NCI-H345 treated with DMSO at 0.1 percent for 48 hours (cell line): ENCODE measurements around the gene SLC26A5.
"Not testable (repeated sequence)": the region's sequence is repeated elsewhere in the genome, so short reads cannot be mapped to it uniquely, and the experiment has no call there.

ENCODE experiments used
- DNase-seq: peaks from one replicate; lab custom pipeline; 2025; ENCODE audit not compliant: unreplicated experiment; lab: John Stamatoyannopoulos, UW

SLC26A5 gene, protein sequence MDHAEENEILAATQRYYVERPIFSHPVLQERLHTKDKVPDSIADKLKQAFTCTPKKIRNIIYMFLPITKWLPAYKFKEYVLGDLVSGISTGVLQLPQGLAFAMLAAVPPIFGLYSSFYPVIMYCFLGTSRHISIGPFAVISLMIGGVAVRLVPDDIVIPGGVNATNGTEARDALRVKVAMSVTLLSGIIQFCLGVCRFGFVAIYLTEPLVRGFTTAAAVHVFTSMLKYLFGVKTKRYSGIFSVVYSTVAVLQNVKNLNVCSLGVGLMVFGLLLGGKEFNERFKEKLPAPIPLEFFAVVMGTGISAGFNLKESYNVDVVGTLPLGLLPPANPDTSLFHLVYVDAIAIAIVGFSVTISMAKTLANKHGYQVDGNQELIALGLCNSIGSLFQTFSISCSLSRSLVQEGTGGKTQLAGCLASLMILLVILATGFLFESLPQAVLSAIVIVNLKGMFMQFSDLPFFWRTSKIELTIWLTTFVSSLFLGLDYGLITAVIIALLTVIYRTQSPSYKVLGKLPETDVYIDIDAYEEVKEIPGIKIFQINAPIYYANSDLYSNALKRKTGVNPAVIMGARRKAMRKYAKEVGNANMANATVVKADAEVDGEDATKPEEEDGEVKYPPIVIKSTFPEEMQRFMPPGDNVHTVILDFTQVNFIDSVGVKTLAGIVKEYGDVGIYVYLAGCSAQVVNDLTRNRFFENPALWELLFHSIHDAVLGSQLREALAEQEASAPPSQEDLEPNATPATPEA

DNA sequence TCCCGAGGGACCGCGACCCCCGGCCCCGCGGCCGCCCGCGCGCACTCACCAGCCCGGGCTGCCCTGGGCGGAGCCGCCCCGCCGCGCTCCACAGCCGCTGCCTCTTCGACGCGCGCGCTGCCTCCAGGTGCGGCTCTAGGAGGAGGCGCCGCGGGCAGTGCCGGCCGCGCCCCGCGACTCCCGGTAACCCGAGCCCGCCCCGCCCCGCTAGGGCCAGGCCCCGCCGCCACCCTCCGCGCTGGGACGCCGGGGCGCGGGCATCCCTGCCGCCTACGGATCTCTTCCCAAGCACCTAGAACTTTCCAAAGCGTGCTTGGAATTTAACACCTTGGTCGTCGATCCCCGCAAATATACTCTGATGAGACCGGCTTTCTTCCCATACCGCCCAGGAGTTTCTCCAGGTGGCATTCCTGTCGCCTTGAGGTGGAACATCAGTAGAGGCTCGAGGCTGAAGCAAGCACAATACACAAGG is at the start of gene SLC26A5:
SLC26A5 (minus strand) TSS at position 159 of the 472 bp plus-strand sequence. CDS start 24,693 bp downstream, outside the sequence.
- DNase-seq: peak; percentile 19

DNA sequence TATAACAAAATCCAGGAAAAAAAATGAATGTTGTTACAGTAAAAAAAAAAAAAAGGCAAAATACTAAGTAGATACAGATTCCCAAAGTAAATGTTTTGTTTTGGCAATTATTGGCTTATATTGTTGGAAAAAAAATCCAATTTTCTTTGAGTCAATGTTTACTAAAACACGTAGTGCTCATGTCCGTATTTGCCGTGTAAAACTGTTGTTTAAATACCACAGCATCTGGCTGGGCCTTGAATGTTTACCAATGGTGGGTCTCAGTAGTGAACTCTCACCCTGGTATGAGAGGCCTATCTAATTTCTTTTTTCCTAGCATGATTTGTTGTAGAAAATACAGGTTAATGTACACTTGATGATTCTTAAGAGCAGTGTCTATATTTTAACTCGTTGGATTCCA is 41.4 kb upstream of the SLC26A5 start:
- DNase-seq: no peak

DNA sequence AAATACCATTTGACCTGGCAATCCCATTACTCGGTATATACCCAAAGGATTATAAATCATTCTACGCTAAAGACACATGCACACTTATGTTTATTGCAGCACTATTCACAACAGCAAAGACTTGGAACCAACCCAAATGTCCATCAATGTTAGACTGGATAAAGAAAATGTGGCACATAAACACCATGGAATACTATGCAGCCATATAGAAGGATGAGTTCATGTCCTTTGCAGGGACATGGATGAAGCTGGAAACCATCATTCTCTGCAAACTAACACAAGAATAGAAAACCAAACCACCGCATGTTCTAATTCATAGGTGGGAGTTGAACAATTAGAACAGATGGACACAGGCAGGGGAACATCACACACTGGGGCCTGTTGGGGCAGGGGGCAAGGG is 40.9 kb upstream of the SLC26A5 start:
- DNase-seq: not testable (repeated sequence)

DNA sequence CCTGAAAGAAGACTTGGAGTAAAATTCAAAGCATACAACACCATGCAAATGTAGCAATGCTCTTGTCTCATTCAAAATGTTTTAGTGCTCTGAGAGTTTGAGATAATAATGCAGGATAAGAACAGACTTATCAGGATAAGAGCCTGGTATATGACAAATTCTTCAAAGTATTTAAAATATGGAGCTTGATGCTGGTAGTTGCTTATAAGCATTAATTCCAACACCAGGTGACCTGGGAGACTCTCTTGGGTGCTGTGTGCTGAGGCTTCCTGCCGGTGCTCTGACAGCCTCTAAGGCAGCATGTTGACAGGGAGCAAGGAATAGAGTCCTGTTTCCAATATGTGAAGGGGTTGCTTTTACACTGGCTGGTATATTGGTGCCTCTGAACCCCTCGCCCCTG is 34.8 kb upstream of the SLC26A5 start:
- no peak for DNase-seq

DNA sequence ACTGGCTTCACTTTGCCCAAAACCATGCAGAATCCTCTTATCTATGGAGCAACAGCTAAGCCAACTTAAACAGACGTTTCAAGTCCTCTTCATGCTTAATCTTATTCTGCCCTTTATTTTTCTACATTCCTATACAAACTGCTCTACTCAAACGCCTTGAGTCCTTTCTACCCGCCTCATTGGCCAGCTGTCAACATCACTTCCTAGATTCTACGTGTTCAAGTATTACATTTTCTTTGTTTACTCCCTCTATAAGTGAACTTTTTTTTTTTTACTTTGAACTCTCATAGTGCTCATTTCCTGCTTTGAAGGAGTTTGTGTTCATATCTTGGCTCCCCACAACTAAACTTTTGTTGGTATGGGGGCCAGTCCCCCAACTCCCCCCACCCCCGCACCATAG is 28.9 kb upstream of the SLC26A5 start:
- DNase-seq: no peak

DNA sequence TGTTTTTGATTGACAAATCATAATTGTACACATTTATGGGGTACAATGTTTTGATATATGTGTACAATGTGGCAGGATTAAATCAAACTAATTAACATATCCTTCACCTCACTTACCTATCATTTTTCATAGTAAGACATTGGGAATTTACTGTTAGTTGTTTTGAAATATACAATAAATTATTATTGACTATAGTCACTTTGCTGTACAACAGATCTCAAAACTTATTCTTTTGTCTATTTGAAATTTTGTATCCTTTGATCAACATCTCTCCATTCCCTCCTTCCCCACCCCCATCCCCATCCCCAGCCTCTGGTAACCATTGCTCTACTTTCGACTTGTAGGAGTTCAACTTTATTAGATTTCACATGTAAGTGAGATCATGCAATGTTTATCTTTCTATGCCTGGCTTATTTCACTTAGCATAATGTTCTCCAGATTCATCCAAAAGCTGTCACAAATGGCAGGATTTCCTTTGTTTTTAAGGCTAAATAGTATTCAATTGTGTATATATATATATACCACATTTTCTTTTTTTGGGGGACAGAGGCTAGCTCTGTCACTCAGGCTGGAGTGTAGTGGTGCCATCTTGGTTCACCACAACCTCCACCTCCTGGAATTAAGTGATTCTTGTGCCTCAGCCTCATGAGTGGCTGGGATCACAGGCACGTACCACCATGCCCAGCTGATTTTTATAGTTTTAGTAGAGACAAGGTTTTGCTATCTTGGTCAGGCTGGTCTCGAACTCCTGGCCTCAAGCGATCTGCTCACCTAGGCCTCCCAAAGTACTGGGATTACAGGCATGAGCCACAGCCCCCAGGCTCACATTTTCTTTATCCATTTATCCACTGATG is 23.3 kb upstream of the SLC26A5 start:
- no peak for DNase-seq

DNA sequence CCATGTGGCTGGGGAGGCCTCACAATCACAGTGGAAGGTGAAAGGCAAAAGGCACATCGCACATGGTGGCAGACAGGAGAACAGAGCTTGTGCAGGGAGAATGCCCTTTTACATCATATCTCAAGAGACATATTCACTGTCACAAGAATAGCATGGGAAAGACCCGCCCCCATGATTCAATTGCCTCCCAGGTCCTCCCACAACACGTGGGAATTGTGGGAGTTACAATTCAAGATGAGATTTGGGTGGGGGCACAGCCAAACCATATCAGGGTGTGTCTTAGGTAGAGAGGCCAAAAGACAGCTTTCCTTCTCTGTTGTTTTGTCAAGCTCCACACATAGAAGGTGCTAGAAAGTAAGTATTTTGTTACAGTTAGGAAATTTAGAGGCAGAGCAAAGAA is 20.8 kb upstream of the SLC26A5 start:
- no peak for DNase-seq

DNA sequence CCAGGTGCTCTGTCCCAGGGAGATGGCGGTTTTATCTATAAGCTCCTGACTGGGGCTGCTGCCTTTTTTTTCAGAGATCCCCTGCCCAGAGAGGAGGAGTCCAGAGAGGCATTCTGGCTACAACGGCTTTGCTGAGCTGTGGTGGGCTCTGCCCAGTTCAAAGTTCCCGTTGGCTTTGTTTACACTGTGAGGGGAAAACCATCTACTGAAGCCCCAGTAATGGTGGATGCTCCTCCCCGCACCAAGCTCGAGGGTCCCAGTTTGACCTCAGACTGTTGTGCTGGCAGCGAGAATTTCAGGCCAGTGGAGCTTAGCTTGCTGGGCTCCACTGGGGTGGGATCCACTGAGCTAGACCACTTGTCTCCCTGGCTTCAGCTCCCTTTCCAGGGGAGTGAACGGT is 16.4 kb upstream of the SLC26A5 start:
- DNase-seq: no peak

DNA sequence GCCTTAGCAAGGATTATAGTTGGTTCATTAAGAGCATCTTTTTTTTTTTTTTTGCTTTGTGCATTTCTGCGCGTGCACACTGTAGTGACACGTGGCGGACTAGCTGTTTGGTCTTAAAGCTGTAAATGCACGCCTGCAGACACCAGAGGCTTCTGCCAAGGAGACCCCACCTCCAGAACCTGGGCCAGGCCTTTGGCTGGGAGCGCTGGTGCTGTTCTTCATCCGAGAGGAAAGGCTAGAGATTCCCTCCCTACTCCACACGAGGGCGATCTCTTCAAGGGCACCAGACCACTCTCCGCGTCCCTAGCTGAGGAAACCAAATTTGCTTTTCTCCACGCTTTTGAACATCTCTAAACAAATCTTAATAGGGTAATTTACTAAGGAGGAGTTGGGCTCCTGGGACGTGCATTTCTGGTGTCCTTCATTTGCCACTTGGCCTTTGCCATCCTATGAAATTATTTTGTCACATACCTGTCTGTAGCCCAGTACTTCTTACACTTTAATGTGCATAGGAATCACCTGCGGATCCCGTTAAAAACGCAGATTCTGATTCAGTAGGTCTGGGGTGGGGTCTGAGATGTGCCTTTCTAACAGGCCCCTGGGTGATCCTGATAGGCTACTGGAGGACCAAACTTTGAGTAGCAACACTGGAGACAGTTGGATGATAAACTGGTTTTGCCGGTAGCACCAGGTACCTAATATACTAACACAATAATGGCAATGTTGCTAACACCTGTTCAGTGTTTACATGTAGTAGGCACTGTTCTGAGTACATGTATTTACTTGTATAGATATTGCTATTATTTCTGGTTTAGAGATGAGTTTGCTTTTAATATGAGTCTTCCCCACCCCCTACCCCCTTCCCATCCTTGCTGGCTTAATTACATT is 1.3 kb upstream of the SLC26A5 start:
- peak; percentile 65 for DNase-seq

DNA sequence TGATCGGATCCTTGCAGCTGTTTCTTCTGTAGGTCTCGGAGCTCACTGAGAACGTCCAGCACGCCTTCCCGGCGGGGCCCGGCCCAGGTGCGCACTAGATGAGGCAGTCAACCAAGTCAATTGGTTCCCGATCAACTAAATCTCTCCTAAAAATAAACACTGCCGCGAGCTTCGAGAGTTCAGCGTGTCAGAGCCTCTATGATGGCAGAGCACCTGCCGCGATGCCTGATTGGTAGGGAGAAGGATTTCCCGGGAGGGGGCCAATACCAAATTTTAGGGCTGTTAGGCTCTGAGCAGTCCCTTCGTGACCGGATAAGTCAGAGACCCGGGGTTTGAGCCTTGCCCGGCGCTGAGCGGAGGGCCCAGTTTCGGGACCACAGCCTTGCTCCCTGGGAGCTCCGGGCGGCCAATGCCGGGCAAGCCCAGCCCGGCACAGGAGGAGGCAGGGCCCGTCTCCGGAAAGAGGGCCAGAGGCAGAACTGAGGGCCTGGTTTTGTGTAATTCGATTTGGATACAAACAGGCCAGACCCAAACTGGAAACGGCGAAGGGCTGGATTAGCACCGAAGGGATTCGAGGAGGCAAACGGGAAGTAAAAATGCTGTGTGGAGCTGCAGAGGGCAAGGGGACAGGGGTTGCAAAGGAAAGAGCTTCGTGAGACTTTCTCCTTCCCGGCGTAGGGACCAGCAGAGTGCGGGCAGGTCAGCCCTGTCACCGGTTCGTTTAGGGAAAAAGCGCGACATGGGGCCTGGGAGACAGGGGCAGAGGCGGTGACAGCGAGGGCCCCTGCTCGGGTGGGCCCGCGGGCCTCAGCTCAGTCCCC is 569 bp downstream of the SLC26A5 start:
- no peak for DNase-seq

DNA sequence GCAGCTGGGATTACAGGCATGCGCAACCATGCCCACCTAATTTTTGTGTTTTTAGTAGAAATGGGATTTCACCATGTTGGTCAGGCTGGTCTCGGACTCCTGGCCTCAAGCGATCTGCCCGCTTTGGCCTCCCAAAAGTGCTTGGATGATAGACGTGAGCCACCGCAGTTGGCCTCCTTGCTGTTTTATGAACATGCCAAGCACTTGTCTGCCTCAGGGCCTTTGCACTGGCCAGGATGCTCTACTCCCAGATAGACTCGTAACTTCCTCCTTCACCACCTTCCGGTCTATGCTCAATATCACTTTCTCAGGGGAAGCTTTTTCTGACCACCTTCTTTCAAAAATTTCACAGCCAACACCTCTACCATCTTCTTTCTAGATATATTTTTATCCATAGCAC is 6.3 kb downstream of the SLC26A5 start:
- no peak for DNase-seq

DNA sequence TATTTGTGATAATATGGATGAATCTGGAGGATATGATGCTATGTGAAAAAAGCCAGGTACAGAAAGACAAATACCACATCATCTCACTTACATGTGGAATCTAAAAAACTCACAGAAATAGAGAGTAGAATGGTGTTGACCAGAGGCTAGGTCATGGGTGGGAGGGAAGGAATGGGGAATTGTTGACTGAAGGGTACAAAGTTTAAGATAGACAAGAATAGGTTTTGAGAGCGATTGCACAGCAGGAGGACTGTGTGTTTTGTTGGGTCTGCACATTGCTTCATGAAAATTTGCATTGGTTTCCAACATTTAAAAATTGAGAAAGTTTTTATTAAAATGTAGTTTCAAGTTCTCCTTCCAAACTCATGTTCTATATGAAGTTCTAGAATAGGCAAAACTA is 8.4 kb downstream of the SLC26A5 start:
- DNase-seq: no peak

DNA sequence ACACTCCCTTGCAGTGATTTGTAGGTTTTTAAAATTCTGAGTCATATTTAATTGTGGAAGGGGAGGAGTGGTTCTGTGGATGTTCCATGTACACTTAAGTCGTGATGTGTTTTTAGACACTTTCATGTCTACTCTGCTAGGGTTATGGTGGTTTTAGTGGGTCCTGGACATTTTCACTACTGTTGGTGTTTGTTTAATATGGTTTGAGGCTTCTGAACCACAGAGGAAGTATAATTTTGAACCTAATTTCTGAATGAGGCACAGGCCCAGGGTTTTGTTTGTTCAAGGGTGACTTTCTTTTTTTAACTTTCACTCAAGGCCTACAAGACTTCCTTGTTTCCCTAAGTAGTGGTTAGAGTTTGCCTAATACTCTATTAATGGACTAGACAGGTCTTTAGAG is 13.3 kb downstream of the SLC26A5 start:
- DNase-seq: no peak

DNA sequence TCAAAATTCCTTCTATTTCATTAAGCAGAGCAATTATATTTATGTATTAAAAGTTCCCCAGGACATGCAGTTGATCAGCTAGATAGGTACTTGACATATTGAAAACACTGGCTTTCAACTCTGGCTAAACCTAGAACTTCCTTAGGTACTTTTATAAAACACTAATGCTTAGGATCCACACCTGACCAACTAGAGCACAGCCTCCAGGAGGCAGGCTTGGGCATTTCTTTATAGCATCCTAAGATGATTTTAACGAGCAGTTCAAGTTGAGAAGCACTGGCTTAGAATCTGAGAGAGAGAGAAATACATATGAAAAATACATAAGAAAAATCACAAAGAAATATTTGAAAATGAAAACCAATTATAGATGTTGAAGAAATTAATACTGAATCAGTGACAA is 20.8 kb downstream of the SLC26A5 start:
- DNase-seq: no peak

DNA sequence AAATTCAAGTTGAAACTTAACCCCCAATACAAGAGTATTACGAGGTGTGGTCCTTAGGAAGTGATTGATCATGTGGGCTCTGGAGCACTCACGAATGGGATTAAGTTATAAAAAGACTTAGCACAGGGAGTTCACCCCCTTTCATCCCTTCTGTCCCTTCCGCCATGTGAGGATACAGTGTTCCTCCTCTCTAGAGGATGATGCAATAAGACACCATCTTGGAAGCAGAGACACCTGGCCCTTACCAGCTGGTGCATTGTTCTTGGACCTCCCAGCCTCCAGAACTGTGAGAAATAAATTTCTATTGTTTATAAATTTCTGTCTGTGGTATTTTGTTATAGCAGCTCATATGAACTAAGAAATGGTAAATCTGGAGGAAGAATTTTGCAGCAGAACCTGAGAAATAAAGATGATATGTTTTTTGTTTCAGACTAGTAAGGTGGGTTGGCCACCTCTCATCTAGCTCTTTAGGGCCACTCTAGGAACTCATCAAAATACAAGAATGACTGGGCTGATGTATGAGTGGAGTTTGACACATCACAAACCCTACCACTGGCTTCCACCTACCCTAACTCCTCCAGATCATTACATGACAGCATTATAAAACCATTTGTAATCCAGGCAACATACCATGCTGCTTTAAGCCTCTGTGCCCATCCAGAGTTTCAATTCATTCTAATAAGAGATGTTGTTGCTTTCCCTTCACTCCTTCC is 22.4 kb downstream of the SLC26A5 start:
- no peak for DNase-seq

DNA sequence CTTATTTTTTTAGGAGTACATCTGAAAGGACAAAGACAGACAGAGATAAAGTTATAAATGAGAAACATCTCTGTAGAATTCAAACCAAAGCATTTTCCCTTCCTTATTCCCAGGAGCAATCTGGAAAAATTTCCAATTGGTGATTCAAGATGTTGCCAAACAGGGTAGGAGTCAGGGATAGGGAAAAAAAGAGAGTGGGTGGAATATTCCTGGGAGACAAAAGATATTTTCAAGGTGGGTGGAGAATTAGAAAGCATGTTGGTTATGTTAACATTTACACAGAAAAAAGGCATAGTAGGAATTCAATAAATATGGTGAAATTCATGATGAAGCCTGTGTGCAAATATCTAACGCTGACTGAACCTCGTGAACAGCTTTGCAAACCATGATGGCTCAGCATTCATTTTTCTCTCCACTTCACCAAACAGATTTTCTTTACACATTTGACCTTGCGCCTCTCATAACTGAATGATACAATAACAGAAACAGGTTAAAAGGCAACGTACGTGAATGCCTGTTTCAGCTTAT is 25.1 kb downstream of the SLC26A5 start:
- no peak for DNase-seq

DNA sequence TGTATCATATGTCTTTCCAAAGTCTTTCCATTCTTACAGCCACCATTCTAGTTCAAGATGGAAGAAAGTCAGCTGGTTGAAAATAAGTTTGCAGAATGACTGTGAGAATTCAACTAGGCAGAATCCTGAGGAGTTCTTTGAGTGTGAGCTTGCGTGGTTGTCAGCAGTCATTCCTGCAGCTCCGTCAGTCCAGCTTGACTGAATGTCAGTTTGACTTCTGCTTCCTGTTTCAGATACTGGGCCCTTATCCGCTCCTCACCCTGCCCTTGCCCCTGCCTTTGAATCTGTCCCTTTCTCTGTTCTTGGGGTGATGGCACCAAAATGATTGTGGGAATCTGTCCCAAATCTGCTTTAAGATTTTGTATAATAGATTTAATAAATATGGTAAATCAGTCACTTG is 27.8 kb downstream of the SLC26A5 start:
- DNase-seq: no peak

DNA sequence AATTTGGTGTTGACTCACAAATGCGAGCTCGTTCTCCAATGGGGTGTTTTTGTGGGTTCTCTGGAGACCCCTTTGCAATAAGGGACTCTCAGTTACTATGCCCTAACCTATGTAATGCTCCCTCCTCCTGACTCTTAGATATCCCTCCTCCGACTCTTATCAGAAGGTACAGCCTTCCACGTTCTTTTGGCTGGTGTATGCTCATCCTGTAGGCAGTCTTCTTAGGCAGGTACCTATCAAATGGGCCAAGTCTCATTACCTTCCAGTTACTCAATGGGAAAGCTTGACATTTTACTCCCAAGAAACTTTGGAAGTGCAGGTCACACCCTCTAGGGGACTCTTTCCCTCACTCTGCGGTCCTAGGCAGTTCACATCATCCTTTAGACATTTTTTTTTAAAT is 32.6 kb downstream of the SLC26A5 start:
- DNase-seq: no peak

DNA sequence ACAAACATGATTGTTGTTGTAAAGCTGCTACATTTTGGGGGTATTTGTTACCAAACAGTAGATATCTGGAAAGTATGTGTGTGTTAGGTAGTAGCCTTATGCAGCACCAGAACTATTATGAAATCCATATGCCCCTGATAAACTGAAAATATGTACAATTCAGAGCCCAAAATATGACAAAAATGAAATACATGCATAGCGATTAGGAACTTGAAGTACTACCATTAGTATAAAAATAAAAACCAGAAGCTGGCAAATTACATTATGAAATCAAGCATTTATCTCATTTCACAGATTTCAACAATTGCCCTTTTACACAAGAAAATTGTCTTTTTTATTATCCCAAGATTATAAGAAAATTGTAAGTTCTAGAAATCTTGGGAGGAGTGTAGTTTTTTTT is 33.9 kb downstream of the SLC26A5 start:
- no peak for DNase-seq
